ENCODE data around the gene LRRC1. TPM values are rescaled to one million over a fixed set of nuclear protein-coding genes. Genes with fewer than 3 reads are reported as not detected.

The LRRC1 gene
- total RNA-seq, 1 experiment from 2014 or later: 0.72 TPM

DNA sequence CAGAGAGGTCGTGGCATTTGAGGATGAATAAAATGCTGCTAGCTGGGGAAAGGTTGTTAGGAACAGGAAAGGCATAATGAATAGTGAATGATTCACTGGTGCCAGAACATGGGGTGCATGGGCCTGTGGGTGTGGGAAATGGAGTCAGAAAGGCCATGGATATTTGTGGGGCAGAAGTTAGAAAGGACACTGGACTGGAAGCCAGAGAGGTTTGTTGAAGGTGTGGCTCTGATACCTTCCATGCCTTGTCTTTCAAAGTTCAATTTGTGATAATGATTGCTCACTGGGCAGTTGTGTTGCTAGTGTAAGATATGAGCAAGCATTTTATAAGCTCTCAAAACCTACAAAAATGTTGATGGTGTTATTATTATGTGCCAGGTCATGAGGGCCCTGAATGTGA, 32.7 kb downstream of the LRRC1 start:
- Histone ChIP-seq H3K4me3 (no peak overlapping the region), H3K9me3 (no peaks in the 10 kb centered on the region), H3K27me3 (no peaks in the 10 kb centered on the region), H3K36me3 (no peaks in the 10 kb centered on the region)
- no peak for DNase-seq

DNA sequence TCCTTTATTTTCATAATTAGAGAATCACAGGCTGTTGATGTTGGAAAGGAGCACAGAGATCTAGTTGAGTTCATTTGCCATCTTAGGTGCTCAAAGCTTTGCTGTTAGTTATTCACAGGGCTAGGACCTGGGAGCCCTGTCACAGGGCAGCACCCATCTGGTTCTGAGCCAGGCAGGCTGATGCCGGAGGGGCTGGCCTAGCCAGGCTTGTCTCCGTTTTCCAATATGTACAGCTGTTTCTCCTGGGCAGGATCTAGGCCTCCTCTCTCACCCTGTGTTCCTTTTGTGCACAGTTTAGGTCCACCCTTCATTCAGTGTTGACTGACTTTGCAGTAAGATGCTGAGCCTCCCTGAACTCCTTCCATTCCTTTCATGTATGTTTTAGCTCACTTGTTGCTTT, 33.4 kb downstream of the LRRC1 start:
- H3K27me3 ChIP-seq: no peaks in the 10 kb centered on the region
- no peaks in the 10 kb centered on the region for H3K36me3 ChIP-seq
- no peaks in the 10 kb centered on the region for H3K9me3 ChIP-seq
- no peak for DNase-seq
- H3K4me3 ChIP-seq: no peak overlapping the region

DNA sequence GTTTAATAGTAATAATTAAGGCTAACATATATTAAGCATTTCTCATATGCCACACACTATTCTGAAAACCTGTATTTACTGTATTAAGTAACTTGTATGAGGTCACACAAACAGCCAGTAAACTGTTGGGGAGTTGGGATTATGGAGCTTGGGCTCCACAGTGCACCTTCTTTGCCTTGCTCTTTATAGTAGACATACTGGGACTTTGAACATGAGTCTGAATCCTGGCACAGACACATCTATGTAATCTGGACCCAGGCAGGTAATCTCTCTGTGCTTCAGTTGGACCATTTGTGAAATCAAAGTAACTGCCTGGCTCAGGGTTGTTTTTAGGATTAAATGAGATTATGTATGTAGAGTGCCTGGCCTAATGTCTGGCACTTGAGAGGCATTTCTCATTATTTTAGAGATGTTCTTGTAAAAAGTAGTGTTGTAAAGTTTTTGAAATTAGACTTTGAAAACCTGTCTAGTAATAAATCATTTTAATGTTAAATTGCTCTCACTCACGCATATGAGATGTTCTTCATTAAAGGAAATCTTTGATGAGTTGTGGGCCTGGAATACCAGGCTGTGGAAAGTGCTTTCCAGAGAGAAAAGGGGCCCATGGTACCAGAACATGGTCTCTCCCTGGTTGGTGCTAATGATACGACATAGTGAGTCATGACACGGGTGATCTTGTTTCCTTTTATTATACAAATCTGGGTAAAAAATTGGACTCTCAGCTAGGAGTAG, 34.3 kb downstream of the LRRC1 start:
- Histone ChIP-seq H3K27me3 (no peaks in the 10 kb centered on the region), H3K4me3 (no peak overlapping the region), H3K9me3 (no peaks in the 10 kb centered on the region), H3K36me3 (no peaks in the 10 kb centered on the region)
- no peak for DNase-seq

DNA sequence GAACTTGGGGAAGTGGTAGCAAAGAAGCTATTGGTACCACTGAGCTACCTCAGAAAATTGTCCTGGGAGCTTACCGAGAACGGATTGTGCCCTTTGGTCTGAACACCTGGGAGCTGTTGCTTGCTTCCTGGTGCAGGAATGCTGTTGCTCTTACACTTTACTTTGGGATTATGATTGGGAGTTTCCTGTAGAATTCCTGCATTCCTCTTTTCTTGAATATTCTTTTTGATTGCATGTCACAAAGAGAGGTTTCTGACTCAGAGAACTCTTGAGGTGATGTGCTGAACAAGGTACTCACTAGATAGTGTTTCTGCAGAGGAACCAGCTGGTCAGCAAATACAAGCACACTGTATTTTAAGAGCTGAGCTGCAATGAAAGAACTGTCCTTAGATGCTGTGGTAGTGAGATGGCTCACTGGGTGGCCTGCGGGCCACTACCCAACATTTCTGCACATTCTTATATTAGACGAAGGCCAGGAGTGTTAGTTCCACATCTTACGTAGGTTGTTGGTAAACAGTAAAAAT, 35.0 kb downstream of the LRRC1 start:
- Histone ChIP-seq H3K36me3 (no peaks in the 10 kb centered on the region), H3K4me3 (no peak overlapping the region), H3K27me3 (no peaks in the 10 kb centered on the region), H3K9me3 (no peaks in the 10 kb centered on the region)
- no peak for DNase-seq

DNA sequence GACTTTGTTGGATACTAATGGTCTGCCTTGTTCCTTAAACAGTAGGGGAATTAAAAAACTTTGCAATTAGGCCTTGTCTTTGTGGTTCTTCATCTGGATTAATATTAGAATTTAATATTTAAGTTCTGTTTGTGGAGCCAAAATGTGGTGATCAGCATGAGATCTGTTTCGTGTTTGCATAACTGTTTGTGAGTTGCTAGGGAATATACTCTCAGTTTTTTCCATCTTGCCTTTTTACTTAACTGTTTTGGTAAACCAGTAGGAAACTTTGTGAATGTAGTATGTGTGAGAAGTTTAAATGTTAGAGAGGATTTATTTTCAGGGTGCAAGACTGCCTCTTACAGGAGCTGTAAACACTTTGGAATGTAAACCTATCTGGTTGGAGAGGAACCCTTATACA, 35.6 kb downstream of the LRRC1 start:
- H3K27me3 ChIP-seq: no peaks in the 10 kb centered on the region
- no peaks in the 10 kb centered on the region for H3K9me3 ChIP-seq
- no peaks in the 10 kb centered on the region for H3K36me3 ChIP-seq
- DNase-seq: no peak
- no peak overlapping the region for H3K4me3 ChIP-seq

DNA sequence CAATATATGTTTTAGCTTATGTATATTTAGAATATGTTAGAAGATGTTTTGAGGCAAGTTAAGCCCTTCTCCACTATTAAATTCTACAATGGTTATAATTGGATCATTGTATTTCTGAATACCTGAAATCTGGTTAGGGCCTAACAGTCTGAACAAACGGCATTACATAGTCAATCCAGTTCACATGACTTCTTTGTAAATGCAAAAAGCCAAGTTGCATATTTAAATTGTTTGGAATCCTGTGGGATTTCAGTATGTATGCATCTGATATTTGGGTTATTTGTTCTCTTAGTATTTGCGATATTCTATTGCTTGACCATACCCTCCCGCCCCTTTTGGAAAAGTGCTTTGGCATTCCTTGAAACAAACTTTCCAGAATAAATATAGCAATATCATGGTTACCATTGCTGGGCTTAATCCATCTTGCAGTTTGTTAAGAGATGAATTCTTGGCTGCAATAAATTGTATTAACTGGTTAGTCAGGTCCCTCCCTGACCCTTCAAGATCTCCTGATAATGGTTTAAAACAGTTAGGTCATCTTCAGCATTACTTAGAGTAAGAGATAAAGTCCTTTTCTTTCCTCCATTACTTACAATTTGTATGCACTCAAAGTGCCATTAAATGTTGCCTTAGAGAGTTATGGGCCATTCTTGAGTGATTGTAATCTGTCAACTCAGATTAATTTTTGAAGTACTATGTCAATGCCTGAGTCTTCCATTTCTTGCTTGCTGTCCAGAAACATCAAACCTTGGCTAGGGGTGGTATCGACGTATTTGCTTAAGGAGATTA, 36.5 kb downstream of the LRRC1 start:
- no peaks in the 10 kb centered on the region for H3K36me3 ChIP-seq
- H3K9me3 ChIP-seq: no peaks in the 10 kb centered on the region
- no peak overlapping the region for H3K4me3 ChIP-seq
- no peaks in the 10 kb centered on the region for H3K27me3 ChIP-seq
- no peak for DNase-seq

DNA sequence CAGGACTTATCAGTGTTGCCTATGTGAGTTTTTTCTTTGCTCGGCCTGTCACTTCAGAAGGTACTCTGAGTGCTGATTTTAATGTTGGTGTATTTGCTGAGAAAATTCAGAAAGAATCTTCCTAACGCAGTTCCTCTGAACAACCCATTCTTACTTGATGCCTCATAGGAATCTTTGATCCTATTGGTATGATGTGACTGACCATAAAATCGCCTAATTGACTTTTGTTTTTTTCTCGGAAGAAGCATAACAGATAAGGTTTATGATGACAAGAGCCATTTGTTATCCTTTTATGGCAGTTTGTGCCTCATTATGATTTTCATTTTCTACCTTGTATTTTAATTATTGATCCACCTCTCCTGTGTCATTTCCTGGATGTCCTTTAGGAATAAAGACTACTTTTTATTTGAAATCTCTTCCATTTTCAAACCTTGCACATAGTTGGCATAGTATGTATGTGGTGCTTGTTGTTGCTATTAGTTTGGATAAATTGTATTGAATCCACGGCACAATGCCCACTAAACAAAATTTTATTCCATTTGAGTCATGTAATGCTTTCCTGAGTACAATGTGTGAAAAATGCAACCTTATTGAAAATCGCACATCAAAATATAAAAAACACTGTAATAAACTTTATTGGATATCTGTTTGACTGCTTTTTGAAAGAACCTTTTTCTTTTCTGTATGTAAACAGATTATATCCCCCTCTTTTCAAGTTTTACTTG, 37.3 kb downstream of the LRRC1 start:
- H3K36me3 ChIP-seq: no peaks in the 10 kb centered on the region
- no peak overlapping the region for H3K4me3 ChIP-seq
- H3K9me3 ChIP-seq: no peaks in the 10 kb centered on the region
- no peak for DNase-seq
- H3K27me3 ChIP-seq: no peaks in the 10 kb centered on the region

DNA sequence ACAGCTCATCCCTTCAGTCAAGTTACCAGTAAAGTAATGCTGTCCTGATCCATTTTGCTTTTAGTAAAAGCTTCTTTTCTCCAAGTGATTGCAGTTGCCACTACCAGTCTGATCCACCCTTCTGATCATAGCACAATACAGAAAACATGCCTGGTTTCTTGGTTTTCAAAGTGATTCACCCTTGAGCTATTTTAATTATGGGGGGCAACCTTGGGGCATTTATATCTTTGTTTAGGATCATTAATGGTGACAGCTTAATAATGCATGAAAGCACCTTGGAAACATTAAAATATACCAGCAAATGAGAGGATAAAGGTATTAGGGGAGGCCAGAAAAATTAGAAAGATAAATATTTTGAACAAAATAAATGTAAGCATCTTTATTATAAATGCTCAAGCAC, 38.4 kb downstream of the LRRC1 start:
- Histone ChIP-seq H3K4me3 (no peak overlapping the region), H3K27me3 (no peaks in the 10 kb centered on the region), H3K9me3 (no peaks in the 10 kb centered on the region), H3K36me3 (no peaks in the 10 kb centered on the region)
- DNase-seq: no peak

DNA sequence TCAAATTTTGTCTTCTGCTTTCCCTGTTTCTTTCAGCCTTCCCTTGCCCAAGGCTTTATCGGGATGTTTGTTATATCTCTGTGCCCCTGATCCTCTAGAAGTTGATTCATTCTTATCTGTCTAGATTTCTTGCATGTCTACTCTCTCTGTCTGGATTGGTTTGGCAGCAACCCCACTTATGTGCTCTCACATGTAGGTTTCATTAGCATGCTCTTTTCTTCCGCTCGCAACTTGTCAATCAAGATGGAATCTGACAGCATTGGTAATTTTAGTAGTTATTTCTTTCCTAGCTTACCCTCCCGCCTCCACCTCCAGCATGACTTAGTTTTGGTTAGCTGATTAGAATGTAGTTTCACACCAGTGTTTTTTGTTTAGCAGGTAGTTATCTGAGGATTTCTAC, 39.3 kb downstream of the LRRC1 start:
- DNase-seq: no peak
- Histone ChIP-seq H3K9me3 (no peaks in the 10 kb centered on the region), H3K36me3 (no peaks in the 10 kb centered on the region), H3K4me3 (no peak overlapping the region), H3K27me3 (no peaks in the 10 kb centered on the region)

DNA sequence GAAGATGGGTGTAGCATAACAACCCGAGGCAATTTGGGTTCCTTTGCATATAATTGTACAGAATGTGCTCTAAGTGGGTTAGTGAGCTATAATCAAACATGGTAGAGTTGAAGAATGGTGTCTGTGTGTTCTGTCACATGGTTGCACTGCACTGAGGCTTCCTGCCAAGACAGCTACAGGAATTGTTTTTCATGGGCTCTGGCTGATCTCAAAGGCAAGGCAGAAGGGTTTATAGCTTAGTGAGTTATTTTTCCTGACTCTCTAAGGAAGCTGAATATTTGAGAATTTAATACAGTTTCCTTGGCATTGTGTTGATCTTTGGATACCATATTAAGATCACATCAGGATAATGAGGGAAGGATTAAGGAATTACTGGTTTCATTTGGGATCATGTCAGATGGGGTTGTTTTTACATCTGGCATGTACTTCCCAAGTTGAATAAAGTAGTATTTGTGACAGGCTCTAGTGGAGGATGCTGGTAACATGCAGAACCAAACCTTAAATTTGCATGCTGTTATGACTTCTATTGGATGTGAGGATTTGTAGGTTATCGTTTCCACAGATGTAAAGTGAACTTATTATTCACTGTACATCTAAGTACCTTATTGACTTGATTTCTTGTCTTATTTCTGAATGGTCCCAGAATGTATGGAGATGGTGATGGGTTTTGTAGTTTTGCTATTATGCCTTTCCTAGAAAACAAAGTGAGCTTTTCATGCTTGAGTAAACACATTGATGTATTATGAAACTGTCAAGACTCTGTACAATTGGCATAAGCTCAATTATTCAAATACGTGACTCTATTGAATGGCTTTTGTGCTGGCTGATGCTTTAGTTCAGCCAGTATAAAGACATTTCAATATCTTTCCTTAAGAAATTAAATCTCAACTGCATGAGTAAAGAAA, 43.3 kb downstream of the LRRC1 start:
- no peak for DNase-seq
- Histone ChIP-seq H3K9me3 (no peaks in the 10 kb centered on the region), H3K4me3 (no peak overlapping the region), H3K27me3 (no peaks in the 10 kb centered on the region), H3K36me3 (no peaks in the 10 kb centered on the region)

DNA sequence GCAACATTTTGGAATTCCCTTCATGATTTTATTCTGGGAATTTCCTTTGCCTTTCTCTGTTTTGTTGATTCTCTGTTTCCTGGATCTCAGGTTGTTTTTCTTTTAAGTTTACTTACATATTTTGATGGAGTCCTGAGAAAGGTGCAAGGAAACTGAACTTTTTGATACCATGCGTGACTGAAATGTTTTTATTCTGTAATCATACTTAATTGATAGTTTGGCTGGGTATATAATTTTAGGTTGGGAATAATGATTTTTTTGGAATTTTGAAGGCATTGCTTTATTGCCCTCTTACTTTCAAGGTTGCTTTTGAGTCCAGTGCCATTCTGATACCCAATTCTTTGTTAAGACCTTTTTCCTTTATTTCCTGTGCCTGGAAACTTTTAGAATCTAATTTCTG, 45.2 kb downstream of the LRRC1 start:
- DNase-seq: no peak
- H3K36me3 ChIP-seq: no peaks in the 10 kb centered on the region
- H3K9me3 ChIP-seq: no peaks in the 10 kb centered on the region
- no peaks in the 10 kb centered on the region for H3K27me3 ChIP-seq
- no peak overlapping the region for H3K4me3 ChIP-seq

DNA sequence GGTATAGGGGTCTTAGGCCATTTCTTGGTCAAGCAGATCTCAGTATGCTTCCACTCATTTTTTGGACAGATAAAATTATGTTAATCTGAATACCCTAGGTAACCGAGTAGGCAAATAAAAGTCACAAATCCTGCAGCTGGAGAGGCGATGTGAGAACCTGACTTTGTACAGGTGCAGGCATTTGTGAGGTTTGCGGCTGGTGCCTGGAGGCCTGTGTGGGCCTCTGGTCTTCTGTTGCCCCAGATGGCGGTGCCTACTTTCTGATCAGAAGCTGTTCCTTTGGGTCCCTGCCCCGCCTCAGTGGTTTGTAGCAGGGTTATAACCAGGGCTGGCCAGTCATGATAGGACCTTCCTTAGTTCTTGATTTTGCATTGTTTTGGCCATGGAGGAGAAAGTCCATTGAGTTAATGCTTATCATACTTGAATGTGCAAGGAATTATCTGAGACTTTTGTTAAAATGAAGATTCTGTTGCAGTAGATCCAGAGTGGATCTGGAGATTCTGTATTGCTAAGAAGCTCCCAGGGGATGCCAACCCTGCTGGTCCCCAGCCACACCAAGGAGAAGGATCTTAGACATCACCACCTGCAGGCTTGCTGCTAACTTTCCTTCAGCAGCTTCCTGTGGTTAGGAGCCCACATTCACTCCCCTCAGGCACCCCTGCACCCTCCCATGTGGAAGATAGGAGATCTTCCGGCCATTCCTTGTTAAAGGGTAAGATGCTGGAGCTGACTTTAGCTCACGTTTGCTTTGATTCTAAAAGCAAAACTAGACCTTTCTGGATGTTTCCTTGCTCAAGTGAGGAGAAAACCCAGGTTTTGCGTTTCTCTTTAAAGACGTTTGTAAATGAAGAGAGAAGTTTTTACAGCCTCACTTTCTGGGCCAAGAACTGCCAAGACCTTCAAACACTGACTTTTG, 50.7 kb downstream of the LRRC1 start:
- no peak overlapping the region for H3K4me3 ChIP-seq
- H3K9me3 ChIP-seq: no peaks in the 10 kb centered on the region
- no peaks in the 10 kb centered on the region for H3K27me3 ChIP-seq
- DNase-seq: no peak
- H3K36me3 ChIP-seq: no peaks in the 10 kb centered on the region

DNA sequence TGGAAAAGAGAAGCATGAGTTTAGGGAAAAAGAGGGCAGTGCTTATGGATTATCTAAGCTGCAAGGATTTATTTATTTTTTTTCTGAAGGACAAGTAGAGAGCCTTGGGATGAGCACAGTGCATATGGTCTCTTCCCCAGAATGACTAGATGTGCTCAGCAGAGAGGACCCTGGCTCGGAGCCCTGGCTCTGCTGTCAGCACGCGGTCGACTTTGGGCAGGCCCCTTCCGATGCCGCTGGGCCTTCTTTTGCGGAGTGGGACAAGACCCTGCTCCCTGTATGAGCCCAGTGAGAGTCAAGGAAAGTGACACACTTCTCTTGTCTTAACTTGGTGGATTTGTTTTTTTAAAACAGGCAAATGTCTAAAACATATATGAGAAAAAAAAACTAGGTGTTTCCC, 51.4 kb downstream of the LRRC1 start:
- no peaks in the 10 kb centered on the region for H3K9me3 ChIP-seq

DNA sequence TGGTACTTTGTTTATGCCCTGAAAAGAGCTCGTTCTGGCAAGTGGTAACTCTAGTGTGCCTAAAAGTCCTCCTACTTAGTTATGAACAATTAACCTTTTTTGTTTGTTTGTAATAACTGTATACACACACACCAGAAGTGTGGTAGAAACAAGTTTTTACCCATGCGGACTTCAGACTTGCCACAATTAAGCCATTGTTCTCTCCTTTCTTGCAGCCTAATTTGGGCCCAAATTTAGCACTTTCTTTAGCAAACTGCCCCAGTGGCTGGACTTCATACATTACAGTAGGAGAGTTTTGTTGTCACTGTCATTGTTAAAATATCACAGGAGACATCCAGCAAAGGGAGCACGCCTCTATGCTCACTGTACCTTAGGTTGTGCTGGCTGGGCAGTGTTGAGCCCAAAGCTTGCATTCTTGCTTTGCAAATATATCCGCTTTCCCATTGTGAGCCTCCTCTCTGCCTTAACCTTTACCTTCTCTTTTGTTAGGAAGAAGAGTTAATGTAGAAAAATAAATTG, 53.0 kb downstream of the LRRC1 start:
- Histone ChIP-seq H3K27me3 (no peaks in the 10 kb centered on the region), H3K9me3 (no peaks in the 10 kb centered on the region), H3K4me3 (no peak overlapping the region), H3K36me3 (no peaks in the 10 kb centered on the region)
- DNase-seq: no peak

More for the DNA sequence above, 51.4 kb downstream of the LRRC1 start:
- Histone ChIP-seq H3K27me3 (no peaks in the 10 kb centered on the region), H3K36me3 (no peaks in the 10 kb centered on the region), H3K4me3 (no peak overlapping the region)
- no peak for DNase-seq

DNA sequence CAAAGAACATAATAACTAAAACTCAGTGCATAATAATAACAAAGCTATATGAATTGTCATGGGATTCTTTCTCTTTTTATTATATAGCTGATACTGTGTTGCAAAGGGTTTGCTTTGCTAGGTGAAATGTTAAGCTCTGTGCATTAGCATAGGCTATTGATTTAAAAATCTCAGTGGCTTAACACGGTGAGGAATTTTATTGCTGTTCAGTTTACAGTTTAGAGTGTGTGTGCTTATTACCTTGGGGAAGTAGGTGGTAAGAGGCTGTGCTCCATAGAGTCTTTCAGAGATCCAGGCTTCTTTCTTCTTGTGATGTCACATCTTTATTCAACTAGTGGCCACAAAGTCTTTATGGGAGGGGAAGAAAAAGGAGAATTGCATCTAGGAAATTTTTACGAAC, 55.7 kb downstream of the LRRC1 start:
- no peak for DNase-seq
- H3K4me3 ChIP-seq: no peak overlapping the region
- H3K36me3 ChIP-seq: no peaks in the 10 kb centered on the region
- H3K9me3 ChIP-seq: no peaks in the 10 kb centered on the region
- no peaks in the 10 kb centered on the region for H3K27me3 ChIP-seq

Measured in MG63 (cell line).